Activated CD4-positive, alpha-beta T cell treated with anti-CD3 and anti-CD28 coated beads for 24 hours (primary cell): ENCODE measurements around the gene APLP2.
"Not testable (repeated sequence)": the region's sequence is repeated elsewhere in the genome, so short reads cannot be mapped to it uniquely, and the experiment has no call there.

ENCODE experiments used
- DNase-seq, 2 donors: peaks; one replicate each; pipeline ENCODE4 v3.0.0-alpha.2; 2020; ENCODE audit warnings: low read depth in 2 of 2

Gene APLP2

DNA sequence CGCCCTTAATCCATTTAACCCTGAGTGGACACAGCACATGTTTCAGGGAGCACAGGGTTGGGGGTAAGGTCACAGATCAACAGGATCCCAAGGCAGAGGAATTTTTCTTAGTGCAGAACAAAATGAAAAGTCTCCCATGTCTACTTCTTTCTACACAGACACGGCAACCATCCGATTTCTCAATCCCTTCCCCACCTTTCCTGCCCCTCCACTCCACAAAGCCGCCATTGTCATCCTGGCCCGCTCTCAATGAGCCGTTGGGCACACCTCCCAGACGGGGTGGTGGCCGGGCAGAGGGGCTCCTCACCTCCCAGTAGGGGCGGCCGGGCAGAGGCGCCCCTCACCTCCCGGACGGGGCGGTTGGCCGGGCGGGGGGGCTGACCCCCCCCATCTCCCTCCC lies 20.8 kb downstream of the APLP2 start:
- not testable (repeated sequence) for DNase-seq

GRCh38 chr11:130091169-130091568 lies 21.5 kb downstream of the APLP2 start:
- DNase-seq = not testable (repeated sequence)

DNA sequence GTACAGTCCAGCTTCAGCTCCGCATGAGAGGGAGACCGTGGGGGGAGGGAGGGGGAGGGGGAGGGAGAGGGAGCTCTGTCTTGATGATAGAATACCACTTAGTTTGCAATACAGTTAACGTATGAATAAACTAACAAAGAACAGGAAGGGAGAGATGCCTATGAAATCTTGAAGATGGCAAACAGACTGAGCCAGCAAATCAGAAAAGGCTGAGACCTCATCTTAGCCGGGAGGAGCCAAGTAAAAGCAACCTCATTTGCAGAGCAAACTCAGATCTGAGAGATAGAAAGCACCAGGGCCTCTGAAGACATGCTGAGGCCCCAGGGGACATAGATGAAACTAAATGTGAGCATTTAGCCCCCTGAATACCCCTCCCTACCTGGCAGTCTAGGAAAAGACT lies 23.0 kb downstream of the APLP2 start:
- no peak for DNase-seq

DNA sequence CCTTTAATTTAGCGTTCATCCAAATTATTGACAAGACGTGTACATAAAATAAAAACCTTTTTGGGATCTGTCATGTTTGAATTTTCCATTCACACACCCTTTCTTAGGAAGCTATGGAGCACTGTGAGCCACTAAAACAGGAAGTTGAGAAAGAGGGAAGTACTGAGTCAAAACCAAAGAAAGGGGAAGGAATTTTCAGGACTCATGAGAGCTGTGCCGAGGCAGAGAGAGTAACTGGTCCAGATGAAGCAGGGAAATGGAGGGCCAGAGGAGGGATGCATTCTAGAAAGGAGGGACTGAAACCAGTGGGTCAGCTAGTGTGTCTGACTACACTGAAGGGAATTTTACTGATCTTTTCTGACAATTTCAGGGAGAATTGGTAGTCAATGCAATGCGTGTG lies 24.9 kb downstream of the APLP2 start:
- DNase-seq = no peak

GRCh38 chr11:130095326-130095725 lies 25.6 kb downstream of the APLP2 start:
- DNase-seq = no peak

DNA sequence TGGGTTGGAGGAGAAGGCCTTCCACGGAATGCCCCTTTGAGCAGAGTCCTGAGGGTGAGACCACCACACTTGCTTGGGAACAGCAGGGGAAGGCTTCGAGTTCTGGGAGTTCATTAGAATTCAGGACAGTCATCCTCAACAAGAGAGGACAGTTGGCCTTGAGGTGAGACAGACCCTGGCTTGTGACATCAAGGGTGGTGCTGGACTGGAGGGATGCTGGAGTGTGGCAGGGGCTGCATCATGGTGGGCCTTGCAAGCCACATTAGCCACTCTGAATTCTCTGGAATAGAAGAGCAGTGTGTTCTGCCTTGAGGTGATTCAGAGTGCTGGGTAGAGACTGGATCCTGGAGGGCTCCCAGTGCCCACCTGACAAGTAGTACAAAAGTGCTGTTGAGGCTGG lies 26.3 kb downstream of the APLP2 start:
- no peak for DNase-seq

DNA sequence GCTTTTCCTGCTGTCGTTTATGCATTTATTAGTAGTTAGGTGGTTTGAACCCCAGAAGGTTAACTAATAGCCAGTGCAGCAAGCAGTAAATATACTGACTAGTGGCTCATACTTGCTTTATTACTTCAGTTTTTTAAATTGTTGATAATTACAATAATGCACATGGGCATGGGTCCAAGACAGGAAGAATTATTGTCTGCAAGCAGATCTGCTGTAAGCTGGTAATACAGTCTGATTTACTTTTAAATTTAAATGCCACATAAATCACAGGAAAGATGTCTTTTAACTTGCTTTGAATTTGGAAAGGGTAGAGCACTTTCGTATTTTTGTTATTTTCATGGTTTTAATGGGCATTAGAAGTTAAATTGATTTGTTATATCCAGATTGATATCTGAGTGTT lies 27.1 kb downstream of the APLP2 start:
- no peak for DNase-seq

- no peak for DNase-seq
Measured at GRCh38 chr11:130097285-130097684, 27.6 kb downstream of the APLP2 start.

GRCh38 chr11:130099356-130099755 lies 29.7 kb downstream of the APLP2 start:
- DNase-seq = no peak

DNA sequence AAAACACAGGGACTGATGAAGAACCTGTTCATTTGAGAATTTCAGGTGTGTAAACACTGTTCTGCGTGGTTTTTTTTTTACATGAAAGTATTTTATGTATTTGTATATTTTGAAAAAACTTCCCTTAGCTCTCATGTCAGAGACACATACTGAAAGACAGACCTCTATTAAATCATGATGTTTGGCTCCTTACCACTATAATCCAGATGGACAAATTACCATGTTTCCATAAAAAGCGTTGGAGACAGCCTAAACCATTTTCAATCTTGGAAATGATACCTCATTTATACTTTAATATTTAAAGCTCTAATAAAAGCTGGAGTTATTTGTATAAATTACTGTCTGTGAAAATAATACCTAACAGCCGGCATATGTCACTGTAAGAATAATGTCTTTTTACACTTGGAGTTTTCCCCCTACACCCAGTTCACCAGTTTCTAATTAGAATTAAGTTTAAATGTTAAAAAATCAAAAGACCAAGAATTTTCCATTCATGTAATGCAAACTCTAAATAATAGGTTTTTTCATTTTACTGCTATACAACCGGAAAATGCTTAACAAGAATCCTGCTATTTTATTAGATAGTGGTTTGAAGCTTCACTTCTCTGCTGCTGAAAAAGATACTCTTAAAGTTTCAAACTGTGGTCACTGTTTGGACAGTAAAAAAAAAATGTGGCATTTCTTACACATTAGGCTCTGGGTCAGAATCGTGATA lies 30.8 kb downstream of the APLP2 start:
- DNase-seq = no peak

DNA sequence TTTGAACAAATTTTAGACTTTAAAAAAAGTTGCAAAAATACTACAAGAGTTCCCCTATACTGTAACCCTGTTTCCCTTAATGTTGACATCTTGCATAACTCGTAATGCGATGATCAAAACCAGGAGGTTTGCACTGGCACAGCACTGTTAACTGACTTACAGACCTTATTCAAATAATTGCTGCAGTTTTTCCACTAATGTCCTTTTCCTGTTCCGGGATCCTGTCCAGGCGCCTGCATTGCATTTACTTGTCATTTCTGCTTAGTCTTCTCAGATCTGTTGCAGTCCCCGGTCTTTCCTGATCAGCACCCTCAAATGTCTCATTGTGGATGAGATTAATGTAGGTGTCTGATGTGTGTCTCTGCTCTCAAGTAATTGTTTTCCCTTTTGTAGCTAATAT lies 32.0 kb downstream of the APLP2 start:
- no peak for DNase-seq

- DNase-seq = no peak
Measured at GRCh38 chr11:130102301-130103249, 32.9 kb downstream of the APLP2 start.

DNA sequence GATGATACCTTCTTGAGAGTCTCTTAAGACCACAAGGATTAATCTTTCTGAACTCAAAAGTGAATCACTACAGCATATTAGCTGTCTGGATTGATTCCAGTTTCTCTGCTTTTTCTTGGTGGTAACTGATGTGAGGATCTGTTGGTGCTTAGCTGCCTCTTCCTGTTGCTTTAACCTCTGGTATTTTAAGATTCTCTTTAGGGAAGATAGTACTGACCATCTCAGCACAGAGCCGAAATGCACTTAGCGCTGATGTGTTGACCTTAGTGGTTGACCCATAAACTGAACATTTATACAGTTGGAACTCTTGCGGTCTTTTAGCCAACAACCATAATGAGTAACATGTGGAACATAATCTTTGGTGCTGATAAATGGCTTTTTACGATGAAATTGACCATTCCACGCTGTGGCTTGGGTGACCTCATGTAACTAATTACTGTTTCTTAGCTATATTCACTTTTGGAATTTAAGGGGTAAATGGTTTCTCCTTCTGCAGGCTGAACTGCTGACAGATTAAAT lies 33.7 kb downstream of the APLP2 start:
- no peak for DNase-seq

DNA sequence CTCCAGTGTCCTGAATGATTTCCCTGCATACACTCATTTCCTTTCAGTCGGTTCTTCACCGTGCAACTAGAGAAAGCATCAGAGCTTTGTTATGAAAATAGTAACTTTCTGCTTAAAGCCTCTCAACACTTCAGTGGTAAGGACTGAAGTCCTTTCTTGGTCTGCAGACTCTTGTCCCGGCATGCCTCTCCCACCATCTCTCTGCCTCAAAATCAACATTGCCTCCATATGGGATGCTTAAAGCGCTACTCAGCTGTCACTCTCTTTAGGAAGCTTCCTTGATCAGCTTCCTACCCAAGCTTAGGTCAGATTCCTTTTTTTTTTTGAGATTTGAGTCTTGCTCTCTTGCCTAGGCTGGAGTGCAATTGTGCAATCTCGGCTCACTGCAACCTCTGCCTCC lies 36.7 kb downstream of the APLP2 start:
- no peak for DNase-seq

DNA sequence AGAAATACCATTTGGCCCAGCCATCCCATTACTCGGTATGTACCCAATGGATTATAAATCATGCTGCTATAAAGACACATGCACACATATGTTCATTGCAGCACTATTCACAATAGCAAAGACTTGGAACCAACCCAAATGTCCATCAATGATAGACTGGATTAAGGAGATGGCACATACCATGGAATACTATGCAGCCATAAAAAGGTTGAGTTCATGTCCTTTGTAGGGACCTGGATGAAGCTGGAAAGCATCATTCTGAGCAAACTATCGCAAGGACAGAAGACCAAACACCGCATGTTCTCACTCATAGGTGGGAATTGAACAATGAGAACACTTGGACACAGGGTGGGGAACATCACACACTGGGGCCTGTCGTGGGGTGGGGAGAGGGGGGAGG lies 39.0 kb downstream of the APLP2 start:
- not testable (repeated sequence) for DNase-seq

DNA sequence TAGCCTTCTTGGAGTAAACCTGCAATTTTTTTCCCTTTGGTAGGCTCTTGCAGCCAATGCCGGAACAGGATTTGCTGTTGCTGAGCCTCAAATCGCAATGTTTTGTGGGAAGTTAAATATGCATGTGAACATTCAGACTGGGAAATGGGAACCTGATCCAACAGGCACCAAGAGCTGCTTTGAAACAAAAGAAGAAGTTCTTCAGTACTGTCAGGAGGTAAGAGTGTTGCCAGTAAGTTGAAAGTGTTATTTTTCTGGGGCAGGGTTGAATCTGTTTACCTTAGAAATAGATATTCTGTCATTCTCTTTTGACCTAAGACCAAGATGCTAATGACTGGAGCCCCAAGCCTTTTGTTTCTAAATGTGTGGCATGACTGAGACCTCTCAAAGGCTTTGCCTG lies 39.7 kb downstream of the APLP2 start:
- no peak for DNase-seq

GRCh38 chr11:130110339-130111108 lies 40.8 kb downstream of the APLP2 start:
- no peak for DNase-seq

DNA sequence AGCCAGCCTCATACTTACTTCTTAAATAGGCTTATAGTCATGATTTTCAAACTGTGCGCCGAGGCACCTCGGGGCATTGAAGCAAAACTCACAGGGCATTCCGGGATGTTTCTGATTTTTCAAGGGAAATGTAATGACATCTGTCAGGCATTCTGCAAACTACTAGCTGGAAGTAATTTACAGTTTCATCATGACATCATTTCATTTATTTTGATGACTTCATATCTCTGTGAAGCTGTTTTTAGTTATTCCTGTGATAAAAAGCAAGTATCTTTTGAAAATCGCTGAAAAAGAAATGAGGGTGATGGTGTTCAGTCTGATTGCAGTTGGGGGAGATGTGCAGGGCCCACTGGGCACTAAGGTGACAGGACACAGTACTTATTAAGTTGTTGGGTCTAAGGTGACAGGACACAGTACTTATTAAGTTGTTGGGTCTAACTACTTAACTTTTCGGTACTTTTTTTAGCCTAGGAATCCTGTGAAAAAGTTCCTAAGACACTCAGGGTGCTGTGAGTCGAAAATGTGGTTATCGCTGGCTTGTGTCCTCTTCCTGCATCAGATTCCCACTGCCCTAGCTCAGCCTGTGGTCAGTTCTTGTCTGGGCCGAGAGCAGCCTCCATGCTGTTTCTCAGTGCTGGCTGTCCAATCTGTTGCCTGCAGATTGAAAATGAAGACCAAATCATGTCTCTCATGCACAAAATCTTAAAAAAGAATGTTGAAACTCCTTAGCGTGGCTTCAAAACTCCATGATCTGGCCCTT lies 42.6 kb downstream of the APLP2 start:
- DNase-seq = no peak

GRCh38 chr11:130114281-130114680 lies 44.6 kb downstream of the APLP2 start:
- DNase-seq = no peak

- no peak for DNase-seq
Measured at GRCh38 chr11:130114726-130115125, 45.0 kb downstream of the APLP2 start.

DNA sequence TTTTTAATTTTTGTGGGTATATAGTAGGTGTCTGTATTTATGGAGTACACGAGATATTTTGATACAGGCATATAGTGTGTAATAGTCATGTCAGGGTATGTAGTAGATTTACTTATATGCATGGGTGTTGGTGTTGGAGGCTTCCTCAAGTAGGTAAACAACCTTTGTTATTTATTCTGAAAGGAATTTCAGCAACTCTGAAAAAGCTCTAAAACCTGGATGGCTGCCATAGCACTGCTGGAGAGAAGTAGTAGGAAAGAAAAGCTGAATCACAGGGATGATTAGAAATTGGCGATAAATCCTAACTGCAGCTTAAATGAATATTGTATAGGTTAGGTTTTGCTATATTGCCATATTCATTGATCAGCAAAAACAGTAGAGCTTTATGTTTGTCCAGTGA lies 45.5 kb downstream of the APLP2 start:
- no peak for DNase-seq
